WTC11 (cell line): ENCODE measurements around the gene FFAR1. TPM values are rescaled to one million over a fixed set of nuclear protein-coding genes. Genes with fewer than 3 reads are reported as not detected.

Source experiments
- ATAC-seq: fragments of 200-7000 bp; cut with Tn5 transposase; 2 replicates; pipeline ENCODE4 v1.10.0; 2021; ENCODE audit warnings: mild to moderate bottlenecking, moderate library complexity
- CTCF ChIA-PET: fragments of 300-600 bp; sonication (Branson Sonifier 250); formaldehyde crosslinking; loops from one replicate; lab custom pipeline; 2021; ENCODE audit warnings: antibody characterized with exemption; lab: Charles Lee
- POLR2A ChIA-PET: fragments of 350-600 bp; sonication (Branson Sonifier 250); formaldehyde crosslinking; loops from one replicate; lab custom pipeline; 2021; ENCODE audit warnings: antibody characterized with exemption; lab: Charles Lee
- DNase-seq: peaks from one replicate; pipeline ENCODE4 v3.0.0; 2021; ENCODE audit warnings: low spot score
- H3K27ac Mint-ChIP-seq: 2 replicates; pipeline ENCODE4 v1.8.0; 2021; ENCODE audit warnings: mixed read lengths
- H3K27me3 Mint-ChIP-seq: 2 replicates; pipeline ENCODE4 v1.8.0; 2021; ENCODE audit warnings: low read depth, mild to moderate bottlenecking, moderate library complexity, mixed read lengths
- H3K36me3 Mint-ChIP-seq: 2 replicates; pipeline ENCODE4 v1.8.0; 2021; ENCODE audit warnings: mixed read lengths
- H3K4me1 Mint-ChIP-seq: 2 replicates; pipeline ENCODE4 v1.8.0; 2022; ENCODE audit warnings: mixed read lengths
- H3K4me3 Mint-ChIP-seq: 2 replicates; pipeline ENCODE4 v1.8.0; 2021; ENCODE audit warnings: mild to moderate bottlenecking, moderate library complexity, mixed read lengths
- H3K9me3 Mint-ChIP-seq: 2 replicates; pipeline ENCODE4 v1.8.0; 2021; ENCODE audit warnings: mixed read lengths
- ARID4B ChIP-seq: sonication (generic); formaldehyde crosslinking; IDR thresholded peaks from 2 replicates; pipeline ENCODE4 v1.8.0; 2023; ENCODE audit warnings: missing genetic modification reagents, mild to moderate bottlenecking, borderline replicate concordance
- ATF3 ChIP-seq: sonication (generic); formaldehyde crosslinking; conservative IDR thresholded peaks from 2 replicates; pipeline ENCODE4 v1.8.1; 2022; ENCODE audit warnings: mild to moderate bottlenecking, missing genetic modification reagents
- ESRRA ChIP-seq: sonication (generic); formaldehyde crosslinking; IDR thresholded peaks from 2 replicates; pipeline ENCODE4 v1.8.1; 2022; ENCODE audit warnings: mild to moderate bottlenecking, missing genetic modification reagents, borderline replicate concordance
- FOXK1 ChIP-seq: sonication (generic); formaldehyde crosslinking; IDR thresholded peaks from 2 replicates; pipeline ENCODE4 v1.8.0; 2022; ENCODE audit warnings: mild to moderate bottlenecking, moderate library complexity, missing genetic modification reagents
- GTF2I ChIP-seq: fragments of 250-450 bp; sonication (Bioruptor Pico); conservative IDR thresholded peaks from 2 replicates; pipeline ENCODE4 v1.4.0; 2021; ENCODE audit warnings: mild to moderate bottlenecking
- HMGA2 ChIP-seq: fragments of 250-450 bp; sonication (Bioruptor Pico); IDR thresholded peaks from 2 replicates; pipeline ENCODE4 v1.4.0; 2021; ENCODE audit warnings: mild to moderate bottlenecking, moderate library complexity
- JUN ChIP-seq: sonication (generic); formaldehyde crosslinking; IDR thresholded peaks from 2 replicates; pipeline ENCODE4 v1.8.0; 2023; ENCODE audit warnings: mild to moderate bottlenecking, missing genetic modification reagents
- NFATC4 ChIP-seq: fragments of 250-450 bp; sonication (Bioruptor Pico); IDR thresholded peaks from 2 replicates; pipeline ENCODE4 v1.9.0; 2021; ENCODE audit warnings: mild to moderate bottlenecking
- NFYB ChIP-seq: sonication (generic); formaldehyde crosslinking; conservative IDR thresholded peaks from 2 replicates; pipeline ENCODE4 v1.8.0; 2022; ENCODE audit warnings: low read depth, missing genetic modification reagents
- OVOL2 ChIP-seq: fragments of 250-450 bp; sonication (Bioruptor Pico); IDR thresholded peaks from 2 replicates; pipeline ENCODE4 v1.9.0; 2021; ENCODE audit warnings: mild to moderate bottlenecking, borderline replicate concordance
- TCF7 ChIP-seq: sonication (generic); formaldehyde crosslinking; IDR thresholded peaks from 2 replicates; pipeline ENCODE4 v1.8.0; 2022; ENCODE audit warnings: mild to moderate bottlenecking, low read depth, missing genetic modification reagents, moderate library complexity
- TP53 ChIP-seq: sonication (generic); formaldehyde crosslinking; IDR thresholded peaks from 2 replicates; pipeline ENCODE4 v1.8.1; 2023; ENCODE audit warnings: mild to moderate bottlenecking, missing genetic modification reagents
- ZBTB21 ChIP-seq: sonication (generic); formaldehyde crosslinking; IDR thresholded peaks from 2 replicates; pipeline ENCODE4 v1.8.1; 2023; ENCODE audit warnings: mild to moderate bottlenecking, missing genetic modification reagents, borderline replicate concordance
- ZNF263 ChIP-seq: sonication (generic); formaldehyde crosslinking; IDR thresholded peaks from 2 replicates; pipeline ENCODE4 v1.8.1; 2022; ENCODE audit warnings: low read depth, mild to moderate bottlenecking, moderate library complexity, missing genetic modification reagents
- ZNF423 ChIP-seq: fragments of 250-450 bp; sonication (Bioruptor Pico); IDR thresholded peaks from 2 replicates; pipeline ENCODE4 v2.1.2; 2022; ENCODE audit warnings: mild to moderate bottlenecking, moderate library complexity
- total RNA-seq: library from RNA; stranded (reverse); gene quantifications from 3 replicates; pipeline ENCODE4 v1.2.3, GENCODE V29; 2021
- TF ChIP-seq, protein P1 (sequence below): fragments of 250-450 bp; sonication (Bioruptor Pico); IDR thresholded peaks from 2 replicates; pipeline ENCODE4 v1.9.0; 2021; ENCODE audit warnings: mild to moderate bottlenecking
- TF ChIP-seq, protein P2 (sequence below): sonication (generic); formaldehyde crosslinking; IDR thresholded peaks from 2 replicates; pipeline ENCODE4 v1.8.1; 2022; ENCODE audit warnings: mild to moderate bottlenecking, missing genetic modification reagents, moderate library complexity, borderline replicate concordance
- TF ChIP-seq, protein P3 (sequence below): sonication (generic); formaldehyde crosslinking; conservative IDR thresholded peaks from 2 replicates; pipeline ENCODE4 v1.8.1; 2023; ENCODE audit warnings: mild to moderate bottlenecking, low read depth, missing genetic modification reagents, moderate library complexity
- TF ChIP-seq, protein P4 (sequence below): fragments of 250-450 bp; sonication (Bioruptor Pico); IDR thresholded peaks from 2 replicates; pipeline ENCODE4 v2.1.2; 2022; ENCODE audit warnings: mild to moderate bottlenecking, moderate library complexity

FFAR1 gene
- total RNA-seq, 1 experiment from 2014 or later = 0.07 TPM

GRCh38 chr19:35346193-35347052 is 1.3 kb upstream of the FFAR1 start (continued):
- TF ChIP-seq, protein P1, sequence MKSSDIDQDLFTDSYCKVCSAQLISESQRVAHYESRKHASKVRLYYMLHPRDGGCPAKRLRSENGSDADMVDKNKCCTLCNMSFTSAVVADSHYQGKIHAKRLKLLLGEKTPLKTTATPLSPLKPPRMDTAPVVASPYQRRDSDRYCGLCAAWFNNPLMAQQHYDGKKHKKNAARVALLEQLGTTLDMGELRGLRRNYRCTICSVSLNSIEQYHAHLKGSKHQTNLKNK (CRISPR knock-in tag) = no peak
- no peak for TF ChIP-seq ESRRA (CRISPR knock-in tag)
- TF ChIP-seq, protein P2, sequence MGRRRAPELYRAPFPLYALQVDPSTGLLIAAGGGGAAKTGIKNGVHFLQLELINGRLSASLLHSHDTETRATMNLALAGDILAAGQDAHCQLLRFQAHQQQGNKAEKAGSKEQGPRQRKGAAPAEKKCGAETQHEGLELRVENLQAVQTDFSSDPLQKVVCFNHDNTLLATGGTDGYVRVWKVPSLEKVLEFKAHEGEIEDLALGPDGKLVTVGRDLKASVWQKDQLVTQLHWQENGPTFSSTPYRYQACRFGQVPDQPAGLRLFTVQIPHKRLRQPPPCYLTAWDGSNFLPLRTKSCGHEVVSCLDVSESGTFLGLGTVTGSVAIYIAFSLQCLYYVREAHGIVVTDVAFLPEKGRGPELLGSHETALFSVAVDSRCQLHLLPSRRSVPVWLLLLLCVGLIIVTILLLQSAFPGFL = no peak

DNA sequence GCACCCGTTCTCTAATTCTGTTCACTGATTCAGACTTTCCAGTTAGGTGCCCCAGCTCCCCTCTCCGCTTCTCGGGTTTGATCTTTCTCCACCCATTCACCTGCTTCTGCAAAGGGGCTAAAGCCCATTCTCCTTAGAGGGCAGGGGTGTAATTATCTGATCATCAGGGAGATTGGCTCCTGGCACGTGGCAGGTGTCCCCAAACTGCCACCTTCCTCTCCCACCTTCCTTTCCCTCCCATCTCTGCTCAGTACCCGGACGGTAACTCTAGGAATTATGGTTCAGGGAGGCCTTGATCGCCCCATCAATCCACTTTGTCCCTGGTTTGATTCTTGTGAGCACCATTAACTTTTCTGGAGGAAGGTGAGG is 212 bp downstream of the FFAR1 start:
- ATAC-seq = no peak
- CTCF ChIA-PET = no interaction called here
- Mint-ChIP-seq H3K27me3 (no peaks in the 10 kb centered on the region), H3K4me1 (peaks cover 7% of the 10 kb centered on the region), H3K9me3 (no peaks in the 10 kb centered on the region)
- TF ChIP-seq ATF3 (CRISPR knock-in tag) (no peak), ZBTB21 (CRISPR knock-in tag) (no peak), NFYB (CRISPR knock-in tag) (no peak), ARID4B (no peak), TP53 (CRISPR knock-in tag) (no peak)
- TF ChIP-seq, all 79 proteins: peak for 0
- Mint-ChIP-seq H3K36me3 (no peaks in the 10 kb centered on the region), H3K4me3 (no peak overlapping the region), H3K27ac (no peak overlapping the region)
- POLR2A ChIA-PET = no interaction called here
- DNase-seq = no peak

- Mint-ChIP-seq H3K4me3 (no peak overlapping the region), H3K36me3 (no peaks in the 10 kb centered on the region), H3K27me3 (no peaks in the 10 kb centered on the region), H3K9me3 (no peaks in the 10 kb centered on the region), H3K4me1 (peaks cover 7% of the 10 kb centered on the region), H3K27ac (no peak overlapping the region)
- TF ChIP-seq, protein P3, sequence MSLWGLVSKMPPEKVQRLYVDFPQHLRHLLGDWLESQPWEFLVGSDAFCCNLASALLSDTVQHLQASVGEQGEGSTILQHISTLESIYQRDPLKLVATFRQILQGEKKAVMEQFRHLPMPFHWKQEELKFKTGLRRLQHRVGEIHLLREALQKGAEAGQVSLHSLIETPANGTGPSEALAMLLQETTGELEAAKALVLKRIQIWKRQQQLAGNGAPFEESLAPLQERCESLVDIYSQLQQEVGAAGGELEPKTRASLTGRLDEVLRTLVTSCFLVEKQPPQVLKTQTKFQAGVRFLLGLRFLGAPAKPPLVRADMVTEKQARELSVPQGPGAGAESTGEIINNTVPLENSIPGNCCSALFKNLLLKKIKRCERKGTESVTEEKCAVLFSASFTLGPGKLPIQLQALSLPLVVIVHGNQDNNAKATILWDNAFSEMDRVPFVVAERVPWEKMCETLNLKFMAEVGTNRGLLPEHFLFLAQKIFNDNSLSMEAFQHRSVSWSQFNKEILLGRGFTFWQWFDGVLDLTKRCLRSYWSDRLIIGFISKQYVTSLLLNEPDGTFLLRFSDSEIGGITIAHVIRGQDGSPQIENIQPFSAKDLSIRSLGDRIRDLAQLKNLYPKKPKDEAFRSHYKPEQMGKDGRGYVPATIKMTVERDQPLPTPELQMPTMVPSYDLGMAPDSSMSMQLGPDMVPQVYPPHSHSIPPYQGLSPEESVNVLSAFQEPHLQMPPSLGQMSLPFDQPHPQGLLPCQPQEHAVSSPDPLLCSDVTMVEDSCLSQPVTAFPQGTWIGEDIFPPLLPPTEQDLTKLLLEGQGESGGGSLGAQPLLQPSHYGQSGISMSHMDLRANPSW (CRISPR knock-in tag) = no peak
- TF ChIP-seq FOXK1 (CRISPR knock-in tag) (no peak), NFYB (CRISPR knock-in tag) (no peak), NFATC4 (CRISPR knock-in tag) (no peak), HMGA2 (CRISPR knock-in tag) (no peak), ZNF423 (CRISPR knock-in tag) (no peak), ZNF263 (no peak), JUN (CRISPR knock-in tag) (no peak), GTF2I (no peak), TCF7 (CRISPR knock-in tag) (no peak), OVOL2 (no peak)
- TF ChIP-seq, protein P4, sequence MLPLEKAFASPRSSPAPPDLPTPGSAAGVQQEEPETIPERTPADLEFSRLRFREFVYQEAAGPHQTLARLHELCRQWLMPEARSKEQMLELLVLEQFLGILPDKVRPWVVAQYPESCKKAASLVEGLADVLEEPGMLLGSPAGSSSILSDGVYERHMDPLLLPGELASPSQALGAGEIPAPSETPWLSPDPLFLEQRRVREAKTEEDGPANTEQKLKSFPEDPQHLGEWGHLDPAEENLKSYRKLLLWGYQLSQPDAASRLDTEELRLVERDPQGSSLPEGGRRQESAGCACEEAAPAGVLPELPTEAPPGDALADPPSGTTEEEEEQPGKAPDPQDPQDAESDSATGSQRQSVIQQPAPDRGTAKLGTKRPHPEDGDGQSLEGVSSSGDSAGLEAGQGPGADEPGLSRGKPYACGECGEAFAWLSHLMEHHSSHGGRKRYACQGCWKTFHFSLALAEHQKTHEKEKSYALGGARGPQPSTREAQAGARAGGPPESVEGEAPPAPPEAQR = no peak
- ChIA-PET POLR2A (no interaction called here), CTCF (interaction anchor here (0.8 kb wide), 1 partner anchor 147 kb away, joined by 3 read pairs; no protein-coding TSS in a partner anchor)
- ATAC-seq (no peak), DNase-seq (no peak)
Measured at GRCh38 chr19:35348911-35349611, 1.4 kb downstream of the FFAR1 start.
